Colonic mucosa (tissue), 4 donors: ENCODE data around the gene OR5AR1. TPM values are rescaled to one million over a fixed set of nuclear protein-coding genes. Genes with fewer than 3 reads are reported as not detected.

Source experiments
- DNase-seq: peaks from one replicate; pipeline ENCODE4 v3.0.0-alpha.2; 2020
- H3K27ac ChIP-seq: fragments of 200-600 bp; one replicate; pipeline ENCODE4 v1.8.0; 2021
- H3K27me3 ChIP-seq: fragments of 200-600 bp; one replicate; pipeline ENCODE4 v1.8.0; 2021
- H3K36me3 ChIP-seq: fragments of 200-600 bp; one replicate; pipeline ENCODE4 v1.8.0; 2021
- H3K4me1 ChIP-seq: fragments of 200-600 bp; one replicate; pipeline ENCODE4 v1.8.0; 2021; ENCODE audit warnings: mild to moderate bottlenecking
- H3K4me3 ChIP-seq: fragments of 200-600 bp; one replicate; pipeline ENCODE4 v1.8.0; 2021
- H3K9ac ChIP-seq, 2 donors: one replicate each; pipeline ENCODE4 v1.7.0; 2013; ENCODE audit warnings: control low read depth in 2 of 2, low read depth in 2 of 2, low read length in 2 of 2
- H3K9me3 ChIP-seq: fragments of 200-600 bp; one replicate; pipeline ENCODE4 v1.8.0; 2021
- CTCF ChIP-seq: fragments of 200-600 bp; IDR thresholded peaks from one replicate; pipeline ENCODE4 v1.8.0; 2022; ENCODE audit warnings: antibody characterized with exemption, mild to moderate bottlenecking
- intact Hi-C: fragments of 100-400 bp; cut with DNase I; formaldehyde crosslinking; loops from one replicate; pipeline ENCODE4 v1.14.1; 2022
- total RNA-seq, 2 donors: library from RNA; stranded (reverse); fragmentation: NEBNext Ultra II Directional in 1 of 2; extraction: Animal tissue kit (Norgen Biotek cat#: 25700) in 1 of 2; gene quantifications; one replicate each; pipeline ENCODE4 v1.2.1, GENCODE V29; 2021
- donor health status: healthy.
- donor health status: DM: no; HTN: no; CAD: no.
- donor health status: DM: no; HTN: no; CAD: no.

OR5AR1 gene
- total RNA-seq = not detected

DNA sequence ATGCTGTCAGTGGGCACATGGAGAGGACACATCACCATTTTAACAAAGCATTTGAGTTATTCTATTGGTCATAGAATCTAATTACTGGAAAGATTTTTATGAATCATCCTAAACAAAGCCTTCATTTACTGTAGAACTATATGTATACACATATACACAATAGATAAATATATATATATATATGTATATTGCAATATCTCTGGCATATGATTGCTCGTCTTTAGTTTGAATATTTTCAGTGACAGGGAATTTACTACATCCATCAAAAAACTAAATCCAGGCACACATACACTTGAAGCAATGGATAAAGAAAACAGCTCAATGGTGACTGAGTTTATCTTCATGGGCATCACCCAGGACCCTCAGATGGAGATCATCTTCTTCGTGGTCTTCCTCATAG lies at the start of gene OR5AR1:
Gene OR5AR1, plus strand, starts transcription at position 301 of the 400 bp plus-strand sequence. Its CDS starts 0 bp downstream, at position 301.
- no peak for TF ChIP-seq CTCF
- Histone ChIP-seq H3K4me1 (no peaks in the 10 kb centered on the region), H3K27ac (no peak within 1 kb of the TSS), H3K27me3 (no peaks in the 10 kb centered on the region), H3K36me3 (no peaks in the 10 kb centered on the region), H3K9ac (no peak within 1 kb of the TSS), H3K9me3 (no peaks in the 10 kb centered on the region), H3K4me3 (no peak within 1 kb of the TSS)
- intact Hi-C loops = no loop called here
- DNase-seq = no peak

- H3K27me3 ChIP-seq = no peaks in the 10 kb centered on the region
- H3K9me3 ChIP-seq = no peaks in the 10 kb centered on the region
- no peak overlapping the region for H3K4me3 ChIP-seq
- H3K9ac ChIP-seq = no peak overlapping the region
- no peak overlapping the region for H3K27ac ChIP-seq
- peak; percentile 42 for TF ChIP-seq CTCF
- H3K36me3 ChIP-seq = no peaks in the 10 kb centered on the region
- no peaks in the 10 kb centered on the region for H3K4me1 ChIP-seq
- intact Hi-C loops = loop anchor here (5.0 kb wide), 1 partner anchor 153 kb away; no protein-coding TSS in a partner anchor
- peak; percentile 27 for DNase-seq
These were observed 38.8 kb upstream of the OR5AR1 start for GRCh38 chr11:56624661-56625110.

- Histone ChIP-seq H3K36me3 (no peaks in the 10 kb centered on the region), H3K27ac (no peak overlapping the region), H3K9ac (no peak overlapping the region), H3K9me3 (no peaks in the 10 kb centered on the region), H3K4me1 (no peaks in the 10 kb centered on the region), H3K4me3 (no peak overlapping the region), H3K27me3 (no peaks in the 10 kb centered on the region)
- no peak for TF ChIP-seq CTCF
- no peak for DNase-seq
- intact Hi-C loops = loop anchor here (5.0 kb wide), 1 partner anchor 151 kb away; no protein-coding TSS in a partner anchor
These were observed 37.5 kb upstream of the OR5AR1 start for GRCh38 chr11:56625946-56626345.

- DNase-seq = no peak
- no peaks in the 10 kb centered on the region for H3K4me1 ChIP-seq
- TF ChIP-seq CTCF = no peak
- H3K9ac ChIP-seq = no peak overlapping the region
- no peak overlapping the region for H3K27ac ChIP-seq
- no peaks in the 10 kb centered on the region for H3K36me3 ChIP-seq
- no peak overlapping the region for H3K4me3 ChIP-seq
- no peaks in the 10 kb centered on the region for H3K27me3 ChIP-seq
- intact Hi-C loops = no loop called here
- H3K9me3 ChIP-seq = no peaks in the 10 kb centered on the region
These were observed 31.2 kb upstream of the OR5AR1 start for GRCh38 chr11:56632329-56632728.

GRCh38 chr11:56636861-56637260 lies 26.6 kb upstream of the OR5AR1 start:
- Histone ChIP-seq H3K27ac (no peak overlapping the region), H3K9ac (no peak overlapping the region)

More at GRCh38 chr11:56636861-56637260, 26.6 kb upstream of the OR5AR1 start:
- Histone ChIP-seq H3K4me1 (no peaks in the 10 kb centered on the region), H3K27me3 (no peaks in the 10 kb centered on the region), H3K36me3 (no peaks in the 10 kb centered on the region), H3K9me3 (no peaks in the 10 kb centered on the region), H3K4me3 (no peak overlapping the region)
- no peak for DNase-seq
- no peak for TF ChIP-seq CTCF
- intact Hi-C loops = no loop called here
